Measurements from ENCODE around the gene GRM2.

DNA sequence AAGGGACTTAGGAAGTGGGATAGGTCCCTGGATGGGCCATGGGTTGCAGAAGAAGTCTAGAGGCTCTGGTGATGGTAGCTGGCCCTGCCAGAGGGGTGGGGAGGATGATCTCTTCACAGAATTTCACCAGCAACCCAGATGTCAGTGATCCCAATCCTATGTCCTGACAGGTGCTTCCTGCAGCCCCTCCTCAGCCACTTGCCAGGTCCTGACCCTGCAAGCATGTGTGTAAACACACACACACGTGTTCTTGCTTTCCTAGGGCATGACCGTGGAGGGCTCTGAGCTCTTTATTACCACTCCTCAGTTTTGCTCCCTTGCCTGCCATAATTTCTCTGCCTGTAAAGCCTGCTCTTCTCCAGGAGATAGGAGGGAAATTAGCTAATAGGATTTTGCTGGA, 23.3 kb upstream of the GRM2 start:
- TF ChIP-seq, protein P1, sequence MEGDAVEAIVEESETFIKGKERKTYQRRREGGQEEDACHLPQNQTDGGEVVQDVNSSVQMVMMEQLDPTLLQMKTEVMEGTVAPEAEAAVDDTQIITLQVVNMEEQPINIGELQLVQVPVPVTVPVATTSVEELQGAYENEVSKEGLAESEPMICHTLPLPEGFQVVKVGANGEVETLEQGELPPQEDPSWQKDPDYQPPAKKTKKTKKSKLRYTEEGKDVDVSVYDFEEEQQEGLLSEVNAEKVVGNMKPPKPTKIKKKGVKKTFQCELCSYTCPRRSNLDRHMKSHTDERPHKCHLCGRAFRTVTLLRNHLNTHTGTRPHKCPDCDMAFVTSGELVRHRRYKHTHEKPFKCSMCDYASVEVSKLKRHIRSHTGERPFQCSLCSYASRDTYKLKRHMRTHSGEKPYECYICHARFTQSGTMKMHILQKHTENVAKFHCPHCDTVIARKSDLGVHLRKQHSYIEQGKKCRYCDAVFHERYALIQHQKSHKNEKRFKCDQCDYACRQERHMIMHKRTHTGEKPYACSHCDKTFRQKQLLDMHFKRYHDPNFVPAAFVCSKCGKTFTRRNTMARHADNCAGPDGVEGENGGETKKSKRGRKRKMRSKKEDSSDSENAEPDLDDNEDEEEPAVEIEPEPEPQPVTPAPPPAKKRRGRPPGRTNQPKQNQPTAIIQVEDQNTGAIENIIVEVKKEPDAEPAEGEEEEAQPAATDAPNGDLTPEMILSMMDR (conservative IDR thresholded peaks at IDR 0.05 in 1 of 2, IDR thresholded peaks at IDR 0.05 in 1 of 2; ENCODE audit: low read depth in 1 of 2, low read length in 2 of 2) = no peak
- TF ChIP-seq EZH2 (IDR thresholded peaks at IDR 0.05; ENCODE audit: low read length, missing control alignments) = no peak

Measured in fibroblast of lung (primary cell).